Measurements from ENCODE around the gene DLGAP1.

DNA sequence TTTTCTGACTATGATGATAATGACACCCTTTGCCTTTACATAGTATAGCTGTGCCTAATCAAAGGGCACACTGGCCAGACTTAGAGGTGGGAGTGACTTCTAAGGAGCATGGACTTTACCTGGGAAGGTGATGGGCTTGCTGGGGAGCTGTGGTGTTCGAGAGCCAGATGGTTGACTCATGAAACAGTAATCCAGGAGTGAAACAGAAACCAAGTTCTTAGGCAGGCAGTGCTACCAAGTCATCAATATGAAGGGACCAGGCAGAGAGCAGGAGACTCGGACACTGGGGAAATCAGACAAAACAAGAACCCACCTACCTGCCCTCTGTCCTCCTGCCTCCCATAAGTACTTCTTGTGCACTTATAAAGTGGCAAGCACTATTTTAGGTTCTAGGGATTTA, 430.4 kb downstream of the DLGAP1 start:
- no peak for TF ChIP-seq CTCF (IDR thresholded peaks at IDR 0.05)
- no peak for TF ChIP-seq POLR2AphosphoS5 (IDR thresholded peaks at IDR 0.05)

Data from breast epithelium (tissue), 3 donors.